ES-I3 (cell line): ENCODE data around the gene PARD3B.
"Not testable (repeated sequence)": the region's sequence is repeated elsewhere in the genome, so short reads cannot be mapped to it uniquely, and the experiment has no call there.

ENCODE experiments used
- H3K36me3 ChIP-seq: 2 replicates; pipeline ENCODE4 v1.6.1; 2013; ENCODE audit warnings: mild to moderate bottlenecking, low read length, control low read depth, moderate library complexity; ENCODE audit not compliant: insufficient read depth
- H3K4me1 ChIP-seq: 2 replicates; pipeline ENCODE4 v1.6.1; 2013; ENCODE audit warnings: mild to moderate bottlenecking, control low read depth, low read length; ENCODE audit not compliant: insufficient read depth
- H3K9ac ChIP-seq: 2 replicates; pipeline ENCODE4 v1.6.1; 2013; ENCODE audit warnings: low read depth, mild to moderate bottlenecking, low read length, moderate library complexity
- H3K9me3 ChIP-seq: 2 replicates; pipeline ENCODE4 v1.6.1; 2013; ENCODE audit warnings: mild to moderate bottlenecking, low read length, moderate library complexity; ENCODE audit not compliant: control insufficient read depth, insufficient read depth

The PARD3B gene

GRCh38 chr2:205474741-205475415 lies 929.6 kb downstream of the PARD3B start:
- Histone ChIP-seq H3K36me3 (no peaks in the 10 kb centered on the region), H3K9me3 (no peaks in the 10 kb centered on the region), H3K4me1 (0 out of 2 replicates have a peak, but pooled peaks cover 4% of the 10 kb centered on the region), H3K9ac (no peak overlapping the region)

- Histone ChIP-seq H3K9ac (no peak overlapping the region), H3K4me1 (0 out of 2 replicates have a peak, but pooled peaks cover 4% of the 10 kb centered on the region), H3K36me3 (no peaks in the 10 kb centered on the region), H3K9me3 (no peaks in the 10 kb centered on the region)
These were observed 930.1 kb downstream of the PARD3B start for GRCh38 chr2:205475416-205475768.

- H3K36me3 ChIP-seq: no peaks in the 10 kb centered on the region
- H3K4me1 ChIP-seq: peaks cover 12% of the 10 kb centered on the region; the same call in 1 of the 2 replicates
- H3K9ac ChIP-seq: no peak overlapping the region
- no peaks in the 10 kb centered on the region for H3K9me3 ChIP-seq
These were observed 931.9 kb downstream of the PARD3B start for GRCh38 chr2:205477016-205477705.

GRCh38 chr2:205481861-205482260 lies 936.6 kb downstream of the PARD3B start:
- Histone ChIP-seq H3K9ac (no peak overlapping the region), H3K36me3 (no peaks in the 10 kb centered on the region), H3K4me1 (peaks cover 35% of the 10 kb centered on the region), H3K9me3 (no peaks in the 10 kb centered on the region)

GRCh38 chr2:205482399-205483081 lies 937.3 kb downstream of the PARD3B start:
- no peaks in the 10 kb centered on the region for H3K36me3 ChIP-seq
- no peak overlapping the region for H3K9ac ChIP-seq
- peaks cover 35% of the 10 kb centered on the region for H3K4me1 ChIP-seq
- H3K9me3 ChIP-seq: no peaks in the 10 kb centered on the region

GRCh38 chr2:205483095-205483494 lies 937.8 kb downstream of the PARD3B start:
- Histone ChIP-seq H3K9ac (no peak overlapping the region), H3K9me3 (no peaks in the 10 kb centered on the region), H3K36me3 (no peaks in the 10 kb centered on the region), H3K4me1 (peaks cover 35% of the 10 kb centered on the region)

- H3K36me3 ChIP-seq: no peaks in the 10 kb centered on the region
- H3K9ac ChIP-seq: no peak overlapping the region
- no peaks in the 10 kb centered on the region for H3K9me3 ChIP-seq
- peaks cover 35% of the 10 kb centered on the region for H3K4me1 ChIP-seq
These were observed 938.9 kb downstream of the PARD3B start for GRCh38 chr2:205484215-205484614.

- Histone ChIP-seq H3K9ac (no peak overlapping the region), H3K36me3 (no peaks in the 10 kb centered on the region), H3K4me1 (peaks cover 35% of the 10 kb centered on the region), H3K9me3 (no peaks in the 10 kb centered on the region)
These were observed 939.5 kb downstream of the PARD3B start for GRCh38 chr2:205484764-205485163.

- H3K36me3 ChIP-seq, H3K4me1 ChIP-seq, H3K9me3 ChIP-seq, H3K9ac ChIP-seq: not testable (repeated sequence)
These were observed 948.3 kb downstream of the PARD3B start for GRCh38 chr2:205493528-205493927.

GRCh38 chr2:205494537-205495235 lies 949.4 kb downstream of the PARD3B start:
- no peak overlapping the region for H3K9ac ChIP-seq
- H3K36me3 ChIP-seq: no peaks in the 10 kb centered on the region
- H3K9me3 ChIP-seq: no peaks in the 10 kb centered on the region
- no peaks in the 10 kb centered on the region for H3K4me1 ChIP-seq

GRCh38 chr2:205495819-205496218 lies 950.5 kb downstream of the PARD3B start:
- H3K9ac ChIP-seq: no peak overlapping the region
- no peaks in the 10 kb centered on the region; the same call in 1 of the 2 replicates for H3K36me3 ChIP-seq
- no peaks in the 10 kb centered on the region for H3K9me3 ChIP-seq
- no peaks in the 10 kb centered on the region for H3K4me1 ChIP-seq

- Histone ChIP-seq H3K36me3 (no peaks in the 10 kb centered on the region; the same call in 1 of the 2 replicates), H3K4me1 (no peaks in the 10 kb centered on the region), H3K9ac (no peak overlapping the region), H3K9me3 (no peaks in the 10 kb centered on the region)
These were observed 951.1 kb downstream of the PARD3B start for GRCh38 chr2:205496370-205496769.

GRCh38 chr2:205496772-205497171 lies 951.5 kb downstream of the PARD3B start:
- H3K9me3 ChIP-seq: no peaks in the 10 kb centered on the region
- no peak overlapping the region for H3K9ac ChIP-seq
- no peaks in the 10 kb centered on the region; the same call in 1 of the 2 replicates for H3K36me3 ChIP-seq
- H3K4me1 ChIP-seq: no peaks in the 10 kb centered on the region

- no peaks in the 10 kb centered on the region; the same call in 1 of the 2 replicates for H3K36me3 ChIP-seq
- H3K4me1 ChIP-seq: no peaks in the 10 kb centered on the region
- H3K9me3 ChIP-seq: no peaks in the 10 kb centered on the region
- no peak overlapping the region for H3K9ac ChIP-seq
These were observed 953.7 kb downstream of the PARD3B start for GRCh38 chr2:205499006-205499405.
